Measurements from ENCODE around the gene TRIM72. TPM values are rescaled to one million over a fixed set of nuclear protein-coding genes. Genes with fewer than 3 reads are reported as not detected.
"Not testable (repeated sequence)": the region's sequence is repeated elsewhere in the genome, so short reads cannot be mapped to it uniquely, and the experiment has no call there.

TRIM72 gene
- total and polyA plus RNA-seq, 7 donors = under 0.01 to 0.27 (median under 0.01) TPM; not detected in 1

DNA sequence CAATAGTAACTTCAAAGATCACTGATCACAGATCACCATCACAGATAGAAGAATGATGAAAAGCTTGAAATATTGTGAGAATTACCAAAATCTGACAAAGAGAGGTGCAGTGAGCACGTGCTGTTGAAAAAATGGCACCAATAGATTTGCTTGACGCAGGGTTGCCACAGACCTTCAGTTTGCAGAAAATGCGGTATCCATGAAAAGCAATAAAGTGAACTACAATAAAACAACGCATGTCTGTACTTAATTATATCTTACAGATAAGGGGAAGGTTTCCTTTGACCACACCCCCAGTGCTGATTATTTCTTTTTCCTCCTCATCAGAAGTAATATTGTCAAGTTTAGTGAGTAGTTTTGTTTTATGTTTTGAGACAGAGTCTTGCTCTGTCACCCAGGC, 24.1 kb downstream of the TRIM72 start:
- 19 to 69% methylated on average over 4 of the region's 4 CpGs for WGBS, 2 donors
- H3K36me3 ChIP-seq = no peaks in the 10 kb centered on the region
- no peak for DNase-seq

GRCh38 chr16:31242206-31242605, 28.3 kb downstream of the TRIM72 start:
- intact Hi-C loops (cut with DNase I) = no loop called here
- no peak overlapping the region for H3K27ac ChIP-seq
- TF ChIP-seq POLR2A (IDR thresholded peaks at IDR 0.05) (no peak), CTCF (IDR thresholded peaks at IDR 0.05) (no peak)
- H3K36me3 ChIP-seq = no peaks in the 10 kb centered on the region
- H3K9me3 ChIP-seq = no peaks in the 10 kb centered on the region
- no peaks in the 10 kb centered on the region for H3K4me1 ChIP-seq
- 64 to 72% methylated on average over 6 of the region's 6 CpGs for WGBS, 2 donors
- H3K4me3 ChIP-seq = no peak overlapping the region
- DNase-seq = no peak
- peaks cover 0 to 4% (median 0%) of the 10 kb centered on the region in 3 donors for H3K27me3 ChIP-seq

More for the DNA sequence above, 24.1 kb downstream of the TRIM72 start:
- no peaks in the 10 kb centered on the region for H3K27me3 ChIP-seq
- H3K4me3 ChIP-seq = no peak overlapping the region
- TF ChIP-seq CTCF (IDR thresholded peaks at IDR 0.05) (no peak), POLR2AphosphoS5 (IDR thresholded peaks at IDR 0.05) (no peak), POLR2A (IDR thresholded peaks at IDR 0.05) (no peak), EP300 (IDR thresholded peaks at IDR 0.05) (no peak)
- intact Hi-C loops (cut with DNase I) = no loop called here
- peaks cover 0 to 3% (median 1%) of the 10 kb centered on the region in 4 donors for H3K9me3 ChIP-seq
- no peak overlapping the region for H3K27ac ChIP-seq
- no peaks in the 10 kb centered on the region for H3K4me1 ChIP-seq

GRCh38 chr16:31243734-31244670, 30.1 kb downstream of the TRIM72 start:
- Histone ChIP-seq H3K4me1 (no peaks in the 10 kb centered on the region), H3K36me3 (no peaks in the 10 kb centered on the region), H3K27ac (no peak overlapping the region), H3K9me3 (no peaks in the 10 kb centered on the region), H3K27me3 (peaks cover 0 to 7% (median 0%) of the 10 kb centered on the region in 3 donors), H3K4me3 (no peak overlapping the region)
- no peak for DNase-seq
- intact Hi-C loops (cut with DNase I) = no loop called here
- TF ChIP-seq POLR2A (IDR thresholded peaks at IDR 0.05) (no peak), EP300 (IDR thresholded peaks at IDR 0.05) (no peak), POLR2AphosphoS5 (IDR thresholded peaks at IDR 0.05) (no peak), CTCF (IDR thresholded peaks at IDR 0.05) (no peak)
- WGBS, 2 donors = 54 to 68% methylated on average over 9 of the region's 9 CpGs

DNA sequence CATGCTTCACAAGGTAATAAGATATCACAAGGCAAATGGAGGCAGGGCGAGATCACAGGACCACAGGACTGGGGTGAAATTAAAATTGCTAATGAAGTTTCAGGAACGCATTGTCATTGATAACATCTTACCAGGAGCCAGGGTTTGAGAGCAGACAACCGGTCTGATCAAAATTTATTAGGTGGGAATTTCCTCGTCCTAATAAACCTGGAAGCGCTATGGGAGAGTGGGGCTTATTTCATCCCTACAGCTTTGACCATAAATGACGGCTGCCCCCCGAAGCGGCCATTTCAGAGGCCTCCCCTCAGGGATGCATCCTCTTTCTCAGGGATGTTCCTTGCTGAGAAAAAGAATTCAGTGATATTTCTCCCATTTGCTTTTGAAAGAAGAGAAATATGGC, 31.7 kb downstream of the TRIM72 start:
- 59 to 64% methylated on average over 8 of the region's 8 CpGs for WGBS, 2 donors
- intact Hi-C loops (cut with DNase I); H3K27ac ChIP-seq; H3K4me1 ChIP-seq; H3K36me3 ChIP-seq; DNase-seq; H3K9me3 ChIP-seq; H3K4me3 ChIP-seq: not testable (repeated sequence)
- H3K27me3 ChIP-seq = peaks cover 0 to 10% (median 0%) of the 10 kb centered on the region in 3 donors

DNA sequence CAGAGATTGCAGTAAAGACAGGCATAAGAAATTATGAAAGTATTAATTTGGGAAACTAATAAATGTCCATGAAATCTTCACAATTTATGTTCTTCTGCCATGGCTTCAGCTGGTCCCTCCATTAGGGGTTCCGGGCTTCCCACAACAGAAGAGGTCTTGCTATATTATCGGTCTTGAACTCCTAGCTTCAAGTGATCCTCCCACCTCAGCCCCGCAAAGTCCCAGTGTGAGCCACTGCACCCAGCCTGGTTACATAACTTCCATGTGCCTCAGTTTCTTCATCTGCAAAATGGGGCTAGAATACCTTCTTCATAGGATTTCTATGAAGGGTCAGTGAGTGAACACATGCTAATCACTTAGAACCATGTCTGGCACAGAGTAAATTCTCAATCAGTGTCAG, 32.4 kb downstream of the TRIM72 start:
- TF ChIP-seq POLR2AphosphoS5 (IDR thresholded peaks at IDR 0.05) = no peak
- no peak for TF ChIP-seq POLR2A (IDR thresholded peaks at IDR 0.05)
- no peak for TF ChIP-seq EP300 (IDR thresholded peaks at IDR 0.05)
- no peak for TF ChIP-seq CTCF (IDR thresholded peaks at IDR 0.05)
- Histone ChIP-seq H3K27me3 (peaks cover 0 to 10% (median 0%) of the 10 kb centered on the region in 3 donors), H3K36me3 (no peaks in the 10 kb centered on the region), H3K27ac (no peak overlapping the region), H3K4me1 (no peaks in the 10 kb centered on the region), H3K4me3 (no peak overlapping the region), H3K9me3 (no peaks in the 10 kb centered on the region)
- WGBS, 2 donors = 94 to 95% methylated on average over 3 of the region's 3 CpGs
- DNase-seq = no peak
- intact Hi-C loops (cut with DNase I) = no loop called here
